ENCODE measurements around the gene RRP15.
A peak's percentile ranks its signal among the peaks of the same experiment; 100 is the strongest.

GRCh38 chr1:218361298-218362065 is 76.4 kb downstream of the RRP15 start:
- TF ChIP-seq, protein P1, sequence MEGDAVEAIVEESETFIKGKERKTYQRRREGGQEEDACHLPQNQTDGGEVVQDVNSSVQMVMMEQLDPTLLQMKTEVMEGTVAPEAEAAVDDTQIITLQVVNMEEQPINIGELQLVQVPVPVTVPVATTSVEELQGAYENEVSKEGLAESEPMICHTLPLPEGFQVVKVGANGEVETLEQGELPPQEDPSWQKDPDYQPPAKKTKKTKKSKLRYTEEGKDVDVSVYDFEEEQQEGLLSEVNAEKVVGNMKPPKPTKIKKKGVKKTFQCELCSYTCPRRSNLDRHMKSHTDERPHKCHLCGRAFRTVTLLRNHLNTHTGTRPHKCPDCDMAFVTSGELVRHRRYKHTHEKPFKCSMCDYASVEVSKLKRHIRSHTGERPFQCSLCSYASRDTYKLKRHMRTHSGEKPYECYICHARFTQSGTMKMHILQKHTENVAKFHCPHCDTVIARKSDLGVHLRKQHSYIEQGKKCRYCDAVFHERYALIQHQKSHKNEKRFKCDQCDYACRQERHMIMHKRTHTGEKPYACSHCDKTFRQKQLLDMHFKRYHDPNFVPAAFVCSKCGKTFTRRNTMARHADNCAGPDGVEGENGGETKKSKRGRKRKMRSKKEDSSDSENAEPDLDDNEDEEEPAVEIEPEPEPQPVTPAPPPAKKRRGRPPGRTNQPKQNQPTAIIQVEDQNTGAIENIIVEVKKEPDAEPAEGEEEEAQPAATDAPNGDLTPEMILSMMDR (IDR thresholded peaks at IDR 0.05; ENCODE audit: insufficient read depth, low read depth, low read length), result peak; percentile 58
- TF ChIP-seq EZH2 (IDR thresholded peaks at IDR 0.05; ENCODE audit: insufficient read depth, low read length), result no peak
